DMS79 (cell line): Measurements from ENCODE around the gene SMNDC1.
"Not testable (repeated sequence)": the region's sequence is repeated elsewhere in the genome, so short reads cannot be mapped to it uniquely, and the experiment has no call there.

Source experiments
- DNase-seq: peaks from one replicate; lab custom pipeline; 2025; lab: John Stamatoyannopoulos, UW

The SMNDC1 gene

GRCh38 chr10:110284262-110284661 lies 20.5 kb downstream of the SMNDC1 start:
- no peak for DNase-seq

- peak; percentile 5 for DNase-seq
Measured at GRCh38 chr10:110279407-110279986, 25.2 kb downstream of the SMNDC1 start.

GRCh38 chr10:110278562-110279406 lies 25.9 kb downstream of the SMNDC1 start:
- no peak for DNase-seq

GRCh38 chr10:110277591-110277990 lies 27.1 kb downstream of the SMNDC1 start:
- DNase-seq, result no peak

GRCh38 chr10:110276603-110277002 lies 28.1 kb downstream of the SMNDC1 start:
- DNase-seq, result no peak

- no peak for DNase-seq
Measured at GRCh38 chr10:110275128-110275729, 29.5 kb downstream of the SMNDC1 start.

GRCh38 chr10:110274647-110275046 lies 30.1 kb downstream of the SMNDC1 start:
- DNase-seq, result no peak

GRCh38 chr10:110274072-110274627 lies 30.6 kb downstream of the SMNDC1 start:
- no peak for DNase-seq

GRCh38 chr10:110273474-110273873 lies 31.2 kb downstream of the SMNDC1 start:
- DNase-seq, result no peak

GRCh38 chr10:110272995-110273394 lies 31.7 kb downstream of the SMNDC1 start:
- DNase-seq, result not testable (repeated sequence)

GRCh38 chr10:110269374-110270318 lies 35.1 kb downstream of the SMNDC1 start:
- DNase-seq, result no peak

GRCh38 chr10:110268971-110269370 lies 35.7 kb downstream of the SMNDC1 start:
- DNase-seq, result no peak

- DNase-seq, result peak; percentile 39
Measured at GRCh38 chr10:110268442-110268841, 36.3 kb downstream of the SMNDC1 start.

- DNase-seq, result no peak
Measured at GRCh38 chr10:110267276-110267675, 37.4 kb downstream of the SMNDC1 start.

- no peak for DNase-seq
Measured at GRCh38 chr10:110265573-110266193, 39.0 kb downstream of the SMNDC1 start.

GRCh38 chr10:110263164-110263563 lies 41.6 kb downstream of the SMNDC1 start:
- no peak for DNase-seq

GRCh38 chr10:110260746-110261477 lies 43.8 kb downstream of the SMNDC1 start:
- no peak for DNase-seq

- no peak for DNase-seq
Measured at GRCh38 chr10:110259317-110259716, 45.4 kb downstream of the SMNDC1 start.

- DNase-seq, result no peak
Measured at GRCh38 chr10:110258542-110258941, 46.2 kb downstream of the SMNDC1 start.

GRCh38 chr10:110254467-110254866 lies 50.3 kb downstream of the SMNDC1 start:
- no peak for DNase-seq

GRCh38 chr10:110252151-110252550 lies 52.6 kb downstream of the SMNDC1 start:
- DNase-seq, result no peak
